Measurements from ENCODE around the gene DPPA2. TPM values are rescaled to one million over a fixed set of nuclear protein-coding genes. Genes with fewer than 3 reads are reported as not detected.

The DPPA2 gene
- total RNA-seq, 4 donors from 2014 or later: not detected

DNA sequence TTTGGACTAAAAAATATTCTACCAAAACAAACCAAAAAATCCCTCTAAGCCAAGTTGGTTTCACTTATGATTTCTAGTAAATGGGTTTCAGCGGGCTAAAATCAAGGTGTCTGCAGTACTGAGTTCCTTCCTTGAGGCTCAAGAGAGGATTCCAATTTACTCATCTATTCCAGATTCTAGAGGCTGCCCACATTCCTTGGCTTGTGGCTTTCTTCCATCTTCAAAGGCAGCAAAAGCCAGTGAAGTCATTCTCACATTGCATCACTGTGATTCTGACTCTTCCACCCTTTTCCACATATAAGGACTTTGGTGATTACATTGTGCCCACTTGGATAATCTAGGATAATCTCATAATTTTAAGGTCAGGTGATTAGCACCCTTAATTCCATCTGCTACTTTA is 48.1 kb downstream of the DPPA2 start:
- Histone ChIP-seq H3K4me3 (no peak overlapping the region), H3K4me1 (no peaks in the 10 kb centered on the region), H3K36me3 (no peaks in the 10 kb centered on the region), H3K27ac (no peak overlapping the region), H3K9me3 (no peaks in the 10 kb centered on the region), H3K27me3 (no peaks in the 10 kb centered on the region)
- TF ChIP-seq POLR2A (IDR thresholded peaks at IDR 0.05): no peak
- TF ChIP-seq, protein P1, sequence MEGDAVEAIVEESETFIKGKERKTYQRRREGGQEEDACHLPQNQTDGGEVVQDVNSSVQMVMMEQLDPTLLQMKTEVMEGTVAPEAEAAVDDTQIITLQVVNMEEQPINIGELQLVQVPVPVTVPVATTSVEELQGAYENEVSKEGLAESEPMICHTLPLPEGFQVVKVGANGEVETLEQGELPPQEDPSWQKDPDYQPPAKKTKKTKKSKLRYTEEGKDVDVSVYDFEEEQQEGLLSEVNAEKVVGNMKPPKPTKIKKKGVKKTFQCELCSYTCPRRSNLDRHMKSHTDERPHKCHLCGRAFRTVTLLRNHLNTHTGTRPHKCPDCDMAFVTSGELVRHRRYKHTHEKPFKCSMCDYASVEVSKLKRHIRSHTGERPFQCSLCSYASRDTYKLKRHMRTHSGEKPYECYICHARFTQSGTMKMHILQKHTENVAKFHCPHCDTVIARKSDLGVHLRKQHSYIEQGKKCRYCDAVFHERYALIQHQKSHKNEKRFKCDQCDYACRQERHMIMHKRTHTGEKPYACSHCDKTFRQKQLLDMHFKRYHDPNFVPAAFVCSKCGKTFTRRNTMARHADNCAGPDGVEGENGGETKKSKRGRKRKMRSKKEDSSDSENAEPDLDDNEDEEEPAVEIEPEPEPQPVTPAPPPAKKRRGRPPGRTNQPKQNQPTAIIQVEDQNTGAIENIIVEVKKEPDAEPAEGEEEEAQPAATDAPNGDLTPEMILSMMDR (IDR thresholded peaks at IDR 0.05): no peak
- WGBS, 2 donors: 86 to 91% methylated on average over 1 of the region's 1 CpG
- no peak for DNase-seq
- intact Hi-C loops (cut with DNase I): no loop called here

DNA sequence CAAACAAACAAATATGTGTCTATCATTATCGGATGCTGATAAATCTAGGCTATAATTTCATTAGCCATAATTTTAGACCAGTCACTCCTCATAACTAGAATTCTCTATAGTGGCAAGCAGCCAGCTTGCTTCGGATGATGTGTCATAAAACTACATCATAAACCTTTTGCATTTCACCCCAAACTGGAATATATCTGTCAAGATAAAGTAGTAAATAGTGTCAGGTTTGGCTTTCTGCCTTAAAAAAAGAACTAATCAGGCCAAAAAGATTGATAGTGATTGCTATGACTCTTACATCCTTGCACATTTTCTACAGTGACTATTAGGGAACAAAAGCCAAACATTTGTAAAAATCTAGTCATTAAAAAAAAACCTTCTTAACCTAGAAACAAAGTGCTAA is 51.0 kb downstream of the DPPA2 start:
- WGBS, 2 donors: 54 to 57% methylated on average over 2 of the region's 2 CpGs
- Histone ChIP-seq H3K9me3 (no peaks in the 10 kb centered on the region), H3K27me3 (no peaks in the 10 kb centered on the region), H3K36me3 (no peaks in the 10 kb centered on the region), H3K4me3 (no peak overlapping the region), H3K4me1 (no peaks in the 10 kb centered on the region), H3K27ac (no peak overlapping the region)
- intact Hi-C loops (cut with DNase I): no loop called here
- DNase-seq: no peak
- TF ChIP-seq POLR2A (IDR thresholded peaks at IDR 0.05): no peak
- TF ChIP-seq, protein P1 (IDR thresholded peaks at IDR 0.05): no peak

DNA sequence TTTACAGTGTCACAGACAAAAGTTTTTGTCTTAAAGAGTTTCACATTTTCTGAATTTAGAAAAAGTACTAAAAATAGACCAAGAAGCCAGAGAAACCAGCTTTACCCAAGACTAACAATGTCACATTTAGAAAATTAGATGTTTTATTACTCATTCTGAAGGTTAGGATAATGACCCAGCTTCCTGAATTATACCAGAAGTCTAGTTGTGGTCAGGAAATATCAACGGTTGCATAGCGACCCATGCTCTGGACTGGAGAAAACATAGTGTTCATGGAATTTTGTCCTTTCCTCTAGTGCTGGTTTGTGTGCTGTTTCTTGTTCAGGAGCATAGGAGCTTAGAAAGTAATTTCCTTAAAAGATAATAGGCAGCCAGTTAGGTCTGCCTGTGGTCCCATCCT is 59.0 kb downstream of the DPPA2 start:
- TF ChIP-seq, protein P1 (IDR thresholded peaks at IDR 0.05): no peak
- TF ChIP-seq POLR2A (IDR thresholded peaks at IDR 0.05): no peak
- intact Hi-C loops (cut with DNase I): no loop called here
- 23 to 41% methylated on average over 2 of the region's 2 CpGs for WGBS, 2 donors

DNA sequence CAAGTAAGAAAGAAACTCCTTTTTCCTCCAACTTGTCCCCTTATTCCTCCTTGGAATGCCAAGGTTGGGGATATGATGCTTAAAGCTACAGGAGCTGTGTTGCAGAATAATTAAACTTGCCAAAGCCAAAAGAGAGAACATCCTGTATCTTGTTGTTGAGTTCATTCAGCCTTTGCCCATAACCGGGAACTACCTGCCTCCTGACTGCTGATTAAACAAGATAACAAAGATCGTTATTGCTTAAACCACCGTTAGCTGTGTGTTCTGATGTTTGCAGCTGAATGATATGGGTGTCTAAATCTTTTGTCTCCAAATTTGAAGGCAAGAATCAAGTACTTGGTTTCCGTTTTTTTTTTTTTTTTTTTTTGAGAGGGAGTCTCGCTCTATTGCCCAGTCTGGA is 61.5 kb downstream of the DPPA2 start:
- Histone ChIP-seq H3K27ac (no peak overlapping the region), H3K4me1 (no peaks in the 10 kb centered on the region), H3K4me3 (no peak overlapping the region), H3K36me3 (no peaks in the 10 kb centered on the region), H3K9me3 (no peaks in the 10 kb centered on the region), H3K27me3 (no peaks in the 10 kb centered on the region)
- DNase-seq: no peak
- intact Hi-C loops (cut with DNase I): no loop called here
- no peak for TF ChIP-seq POLR2A (IDR thresholded peaks at IDR 0.05)
- TF ChIP-seq, protein P1 (IDR thresholded peaks at IDR 0.05): no peak
- WGBS, 2 donors: 43 to 53% methylated on average over 4 of the region's 5 CpGs

More for the DNA sequence above, 59.0 kb downstream of the DPPA2 start:
- no peak overlapping the region for H3K4me3 ChIP-seq
- no peaks in the 10 kb centered on the region for H3K4me1 ChIP-seq
- no peaks in the 10 kb centered on the region for H3K9me3 ChIP-seq
- no peaks in the 10 kb centered on the region for H3K27me3 ChIP-seq
- H3K36me3 ChIP-seq: no peaks in the 10 kb centered on the region
- DNase-seq: no peak
- no peak overlapping the region for H3K27ac ChIP-seq

DNA sequence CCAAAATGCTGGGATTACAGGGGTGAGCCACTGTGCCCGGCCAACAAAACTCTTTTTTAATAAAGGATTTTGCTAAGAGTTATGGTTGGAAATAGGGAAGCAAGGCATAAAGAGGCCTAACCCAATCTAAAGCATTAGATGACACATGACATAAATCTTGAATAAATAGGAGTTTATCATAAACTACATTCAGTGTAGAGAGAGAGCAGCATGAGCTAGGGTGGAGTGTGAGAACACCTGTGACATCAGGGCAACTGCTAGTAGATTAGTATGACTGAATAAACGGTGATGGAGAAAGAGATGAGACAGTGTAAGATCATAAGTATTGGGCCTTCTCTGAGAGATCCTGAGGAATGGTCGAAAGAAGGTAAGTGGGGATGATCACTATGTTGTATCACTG is 63.7 kb downstream of the DPPA2 start:
- Histone ChIP-seq H3K27me3 (no peaks in the 10 kb centered on the region), H3K9me3 (no peaks in the 10 kb centered on the region), H3K27ac (no peak overlapping the region), H3K4me1 (no peaks in the 10 kb centered on the region), H3K4me3 (no peak overlapping the region), H3K36me3 (no peaks in the 10 kb centered on the region)
- WGBS, 2 donors: 79 to 83% methylated on average over 3 of the region's 3 CpGs
- intact Hi-C loops (cut with DNase I): no loop called here
- no peak for TF ChIP-seq POLR2A (IDR thresholded peaks at IDR 0.05)
- TF ChIP-seq, protein P1 (IDR thresholded peaks at IDR 0.05): no peak
- DNase-seq: no peak

Small RNA genes lying within 50 kb of the gene (small RNA-seq; reads per million reads assigned to genes)
- gene AC124945.1 (0 reads per million in 4 donors), gene RF00017 (0 reads per million in 4 donors)

Other genes with a start within 250 kb of the DPPA2 start
- not detected for gene MORC1, start 198.4 kb downstream of the DPPA2 start, total RNA-seq
- not detected for gene C3orf85, start 179.8 kb downstream of the DPPA2 start, total RNA-seq
- not detected for gene DPPA4, start 21.0 kb upstream of the DPPA2 start, total RNA-seq